Mucosa of stomach (tissue), 1 donor: ENCODE data around the gene PRKN.
"Not testable (repeated sequence)": the region's sequence is repeated elsewhere in the genome, so short reads cannot be mapped to it uniquely, and the experiment has no call there.

ENCODE experiments used
- H3K27me3 ChIP-seq: one replicate; pipeline ENCODE4 v1.7.0; 2013; ENCODE audit warnings: mild to moderate bottlenecking, low read length; ENCODE audit not compliant: control insufficient read depth, insufficient read depth
- H3K36me3 ChIP-seq: one replicate; pipeline ENCODE4 v1.7.0; 2013; ENCODE audit warnings: low read length; ENCODE audit not compliant: control insufficient read depth, insufficient read depth
- H3K4me1 ChIP-seq: one replicate; pipeline ENCODE4 v1.7.0; 2013; ENCODE audit warnings: mild to moderate bottlenecking, low read length; ENCODE audit not compliant: control insufficient read depth, insufficient read depth
- H3K4me3 ChIP-seq: one replicate; pipeline ENCODE4 v1.7.0; 2013; ENCODE audit warnings: low read length
- H3K9ac ChIP-seq: one replicate; pipeline ENCODE4 v1.7.0; 2013; ENCODE audit warnings: mild to moderate bottlenecking, low read length, moderate library complexity
- H3K9me3 ChIP-seq: one replicate; pipeline ENCODE4 v1.7.0; 2013; ENCODE audit warnings: mild to moderate bottlenecking, low read length, moderate library complexity; ENCODE audit not compliant: control insufficient read depth
- donor health status: Pancreatic carcinoma.

PRKN gene

GRCh38 chr6:161508341-161508740 is 1219.2 kb downstream of the PRKN start:
- Histone ChIP-seq H3K27me3 (no peaks in the 10 kb centered on the region), H3K9me3 (no peaks in the 10 kb centered on the region), H3K36me3 (no peaks in the 10 kb centered on the region)

GRCh38 chr6:161507375-161507774 is 1220.2 kb downstream of the PRKN start:
- H3K9me3 ChIP-seq = no peaks in the 10 kb centered on the region
- no peaks in the 10 kb centered on the region for H3K4me1 ChIP-seq
- H3K36me3 ChIP-seq = no peaks in the 10 kb centered on the region
- no peaks in the 10 kb centered on the region for H3K27me3 ChIP-seq
- H3K4me3 ChIP-seq = no peak overlapping the region
- no peak overlapping the region for H3K9ac ChIP-seq

More at GRCh38 chr6:161508341-161508740, 1219.2 kb downstream of the PRKN start:
- H3K9ac ChIP-seq = no peak overlapping the region
- H3K4me1 ChIP-seq = no peaks in the 10 kb centered on the region
- H3K4me3 ChIP-seq = no peak overlapping the region

- H3K36me3 ChIP-seq = no peaks in the 10 kb centered on the region
- no peak overlapping the region for H3K9ac ChIP-seq
- H3K27me3 ChIP-seq = no peaks in the 10 kb centered on the region
- H3K9me3 ChIP-seq = no peaks in the 10 kb centered on the region
- H3K4me3 ChIP-seq = no peak overlapping the region
- H3K4me1 ChIP-seq = no peaks in the 10 kb centered on the region
Observed at GRCh38 chr6:161503570-161503969, 1224.0 kb downstream of the PRKN start.

- Histone ChIP-seq H3K9ac (no peak overlapping the region), H3K27me3 (no peaks in the 10 kb centered on the region), H3K36me3 (no peaks in the 10 kb centered on the region), H3K9me3 (no peaks in the 10 kb centered on the region), H3K4me3 (no peak overlapping the region), H3K4me1 (no peaks in the 10 kb centered on the region)
Observed at GRCh38 chr6:161498881-161499280, 1228.7 kb downstream of the PRKN start.

GRCh38 chr6:161498359-161498758 is 1229.2 kb downstream of the PRKN start:
- no peak overlapping the region for H3K4me3 ChIP-seq
- no peaks in the 10 kb centered on the region for H3K9me3 ChIP-seq
- H3K9ac ChIP-seq = no peak overlapping the region
- no peaks in the 10 kb centered on the region for H3K27me3 ChIP-seq
- no peaks in the 10 kb centered on the region for H3K36me3 ChIP-seq
- H3K4me1 ChIP-seq = no peaks in the 10 kb centered on the region

- H3K4me1 ChIP-seq = no peaks in the 10 kb centered on the region
- H3K27me3 ChIP-seq = no peaks in the 10 kb centered on the region
- no peaks in the 10 kb centered on the region for H3K9me3 ChIP-seq
- no peaks in the 10 kb centered on the region for H3K36me3 ChIP-seq
- no peak overlapping the region for H3K4me3 ChIP-seq
- H3K9ac ChIP-seq = no peak overlapping the region
Observed at GRCh38 chr6:161496941-161497340, 1230.6 kb downstream of the PRKN start.

- H3K36me3 ChIP-seq, H3K9ac ChIP-seq, H3K4me1 ChIP-seq, H3K4me3 ChIP-seq, H3K27me3 ChIP-seq, H3K9me3 ChIP-seq: not testable (repeated sequence)
Observed at GRCh38 chr6:161496271-161496670, 1231.3 kb downstream of the PRKN start.

GRCh38 chr6:161494566-161494965 is 1233.0 kb downstream of the PRKN start:
- Histone ChIP-seq H3K27me3 (no peaks in the 10 kb centered on the region), H3K36me3 (no peaks in the 10 kb centered on the region), H3K9me3 (no peaks in the 10 kb centered on the region), H3K4me3 (no peak overlapping the region), H3K4me1 (no peaks in the 10 kb centered on the region), H3K9ac (no peak overlapping the region)

GRCh38 chr6:161493576-161494118 is 1233.9 kb downstream of the PRKN start:
- Histone ChIP-seq H3K9ac (no peak overlapping the region), H3K27me3 (no peaks in the 10 kb centered on the region), H3K9me3 (no peaks in the 10 kb centered on the region), H3K4me1 (no peaks in the 10 kb centered on the region), H3K36me3 (no peaks in the 10 kb centered on the region), H3K4me3 (no peak overlapping the region)

GRCh38 chr6:161489626-161490306 is 1237.8 kb downstream of the PRKN start:
- Histone ChIP-seq H3K4me1 (no peaks in the 10 kb centered on the region), H3K9me3 (no peaks in the 10 kb centered on the region), H3K36me3 (no peaks in the 10 kb centered on the region), H3K27me3 (no peaks in the 10 kb centered on the region), H3K9ac (no peak overlapping the region), H3K4me3 (no peak overlapping the region)

GRCh38 chr6:161487694-161488093 is 1239.9 kb downstream of the PRKN start:
- Histone ChIP-seq H3K27me3 (no peaks in the 10 kb centered on the region), H3K36me3 (no peaks in the 10 kb centered on the region), H3K9ac (no peak overlapping the region), H3K4me1 (no peaks in the 10 kb centered on the region), H3K4me3 (no peak overlapping the region), H3K9me3 (no peaks in the 10 kb centered on the region)

- Histone ChIP-seq H3K36me3 (no peaks in the 10 kb centered on the region), H3K4me1 (no peaks in the 10 kb centered on the region), H3K4me3 (no peak overlapping the region), H3K9me3 (no peaks in the 10 kb centered on the region), H3K27me3 (no peaks in the 10 kb centered on the region), H3K9ac (no peak overlapping the region)
Observed at GRCh38 chr6:161487217-161487531, 1240.4 kb downstream of the PRKN start.
